Measurements from ENCODE around the gene KNCN. TPM values are rescaled to one million over a fixed set of nuclear protein-coding genes. Genes with fewer than 3 reads are reported as not detected.

The KNCN gene
- total RNA-seq, 1 donor = not detected

DNA sequence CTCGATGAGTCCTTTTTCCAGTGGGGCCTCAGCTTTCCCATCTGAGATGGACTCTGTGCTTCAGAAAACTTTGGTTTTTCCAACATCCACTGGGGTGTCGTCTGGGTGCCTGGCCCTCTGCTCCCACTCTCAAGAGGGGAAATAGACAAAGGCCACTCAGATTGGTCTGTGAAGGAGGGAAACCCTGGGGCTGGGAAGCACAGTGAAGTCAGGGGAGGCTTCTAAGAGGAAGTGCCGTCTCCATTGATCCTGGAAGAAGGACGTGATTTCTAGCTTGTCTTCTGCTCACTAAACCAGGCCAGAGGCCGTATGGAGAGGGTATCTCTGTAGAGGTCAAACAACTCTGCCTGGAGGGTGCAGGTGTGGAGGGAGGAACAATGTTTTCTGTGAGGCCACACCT lies 5.2 kb downstream of the KNCN start:
- DNase-seq (ENCODE audit: low read depth) = no peak
- H3K4me3 ChIP-seq (ENCODE audit: low read depth, low read length) = no peak overlapping the region
- TF ChIP-seq, protein P1, sequence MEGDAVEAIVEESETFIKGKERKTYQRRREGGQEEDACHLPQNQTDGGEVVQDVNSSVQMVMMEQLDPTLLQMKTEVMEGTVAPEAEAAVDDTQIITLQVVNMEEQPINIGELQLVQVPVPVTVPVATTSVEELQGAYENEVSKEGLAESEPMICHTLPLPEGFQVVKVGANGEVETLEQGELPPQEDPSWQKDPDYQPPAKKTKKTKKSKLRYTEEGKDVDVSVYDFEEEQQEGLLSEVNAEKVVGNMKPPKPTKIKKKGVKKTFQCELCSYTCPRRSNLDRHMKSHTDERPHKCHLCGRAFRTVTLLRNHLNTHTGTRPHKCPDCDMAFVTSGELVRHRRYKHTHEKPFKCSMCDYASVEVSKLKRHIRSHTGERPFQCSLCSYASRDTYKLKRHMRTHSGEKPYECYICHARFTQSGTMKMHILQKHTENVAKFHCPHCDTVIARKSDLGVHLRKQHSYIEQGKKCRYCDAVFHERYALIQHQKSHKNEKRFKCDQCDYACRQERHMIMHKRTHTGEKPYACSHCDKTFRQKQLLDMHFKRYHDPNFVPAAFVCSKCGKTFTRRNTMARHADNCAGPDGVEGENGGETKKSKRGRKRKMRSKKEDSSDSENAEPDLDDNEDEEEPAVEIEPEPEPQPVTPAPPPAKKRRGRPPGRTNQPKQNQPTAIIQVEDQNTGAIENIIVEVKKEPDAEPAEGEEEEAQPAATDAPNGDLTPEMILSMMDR (IDR thresholded peaks at IDR 0.05; ENCODE audit: insufficient read depth, low read length) = no peak

DNA sequence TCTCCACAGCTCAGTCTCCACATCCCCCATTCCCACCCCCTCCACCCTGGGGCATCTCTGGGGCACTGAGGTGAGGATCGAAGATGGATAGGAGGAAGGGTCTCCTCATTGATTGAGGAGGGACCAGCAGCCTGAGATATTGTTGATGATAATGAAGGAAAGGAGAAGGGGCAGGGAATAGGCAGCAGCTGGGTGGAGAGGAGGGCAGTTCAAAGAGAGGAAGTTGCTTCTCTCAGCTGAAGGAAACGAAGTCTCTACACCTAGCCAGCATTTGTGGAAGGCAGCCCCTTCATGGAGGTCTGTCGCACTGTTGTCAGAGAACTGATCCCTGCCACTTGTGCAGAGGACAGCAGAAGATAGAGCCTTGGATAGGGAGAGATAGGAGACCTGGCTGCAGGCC lies 5.7 kb downstream of the KNCN start:
- no peak for DNase-seq (ENCODE audit: low read depth)
- TF ChIP-seq, protein P1 (IDR thresholded peaks at IDR 0.05; ENCODE audit: insufficient read depth, low read length) = no peak
- H3K4me3 ChIP-seq (ENCODE audit: low read depth, low read length) = no peak overlapping the region

DNA sequence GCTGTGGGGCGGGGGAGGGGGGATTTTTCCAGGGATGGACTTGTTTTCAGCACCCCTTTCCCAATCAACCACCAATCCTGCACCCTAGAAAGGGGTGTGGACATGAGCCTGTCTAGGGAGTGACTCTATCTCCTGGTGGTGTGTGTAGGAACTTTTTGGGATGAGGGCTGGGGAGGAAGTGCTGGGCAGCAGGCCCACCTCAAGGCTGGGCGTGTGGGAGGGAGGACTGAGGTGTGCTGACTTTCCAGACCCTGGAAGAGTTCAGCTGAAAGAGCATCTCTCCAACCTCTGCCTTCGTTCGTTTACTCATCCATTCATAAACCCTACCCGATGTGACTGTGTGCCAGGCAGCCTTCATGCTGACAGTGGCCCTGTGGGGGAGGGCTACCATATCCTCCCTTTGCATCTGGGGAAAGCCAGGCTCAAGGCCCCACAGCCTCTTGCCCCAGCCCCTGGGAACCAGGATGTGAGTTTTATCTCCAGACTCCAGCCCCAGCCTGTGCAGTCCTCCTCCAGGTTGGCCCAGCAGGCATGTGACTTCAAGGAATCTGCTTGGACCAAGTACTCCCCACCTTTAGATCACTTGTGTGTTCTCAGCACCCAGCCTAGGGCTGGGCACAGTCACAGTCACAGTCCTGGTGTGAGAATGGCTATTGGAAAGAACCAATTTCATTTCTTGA lies 6.7 kb downstream of the KNCN start:
- no peak overlapping the region for H3K4me3 ChIP-seq (ENCODE audit: low read depth, low read length)
- TF ChIP-seq, protein P1 (IDR thresholded peaks at IDR 0.05; ENCODE audit: insufficient read depth, low read length) = peak; percentile 24
- no peak for DNase-seq (ENCODE audit: low read depth)

DNA sequence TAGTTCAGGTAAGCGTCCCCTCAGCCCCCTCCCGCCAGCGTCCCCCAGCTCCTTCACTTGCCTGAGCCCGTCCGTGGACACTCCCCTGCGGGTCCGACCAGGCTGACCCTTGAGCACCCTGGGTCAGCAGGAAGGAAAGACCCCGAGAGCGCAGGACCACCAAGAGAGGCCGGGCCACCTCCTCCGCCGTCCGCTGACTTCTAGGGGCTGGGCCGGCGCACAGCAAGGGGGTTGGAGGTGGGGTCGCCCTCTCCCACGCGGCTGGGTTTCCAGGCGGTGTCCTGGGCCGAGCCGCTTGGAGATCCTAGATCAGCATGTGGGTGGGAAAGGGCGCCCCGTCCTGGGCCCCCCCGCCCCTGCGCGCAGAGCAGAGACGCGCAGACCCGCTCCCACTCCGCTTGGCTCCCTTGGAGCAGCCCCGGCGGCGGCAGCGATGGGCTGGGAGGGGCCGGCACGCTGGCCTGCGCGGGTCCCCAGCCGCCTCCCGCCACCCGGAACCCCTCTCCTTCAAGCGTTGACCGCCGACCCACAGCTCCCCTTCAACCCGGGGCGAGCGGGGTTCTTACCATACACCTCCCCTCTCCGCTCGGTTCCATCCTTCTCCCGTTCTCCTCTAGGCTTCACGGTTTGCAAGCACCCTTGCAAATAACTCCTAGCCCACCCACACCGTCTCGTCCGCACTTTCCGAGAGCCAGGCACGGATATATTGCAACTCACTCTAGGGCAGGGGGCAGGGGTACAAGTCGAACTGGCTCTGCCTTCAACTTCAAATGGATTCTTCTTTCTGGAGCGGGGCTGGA lies 7.5 kb downstream of the KNCN start:
- TF ChIP-seq, protein P1 (IDR thresholded peaks at IDR 0.05; ENCODE audit: insufficient read depth, low read length) = no peak

DNA sequence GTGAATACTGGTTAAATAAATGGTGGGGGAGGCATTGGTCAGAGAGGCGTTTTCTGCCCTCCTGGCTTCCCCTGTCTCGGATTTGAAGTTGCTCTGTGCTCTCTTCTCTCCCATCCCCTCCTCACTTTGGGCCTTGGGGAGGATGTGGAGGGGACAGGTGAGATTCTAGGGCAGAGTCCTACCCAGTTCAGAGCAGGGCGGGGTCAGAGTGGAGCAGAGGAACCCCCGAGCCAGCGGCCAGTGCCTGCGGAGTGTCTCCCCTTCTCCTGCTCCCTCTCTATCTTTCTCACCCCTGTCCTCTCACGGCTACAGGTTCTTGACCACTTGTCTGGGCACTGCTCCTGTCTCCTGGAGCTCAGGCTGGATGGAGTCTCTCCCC lies 8.1 kb downstream of the KNCN start:
- no peak for DNase-seq (ENCODE audit: low read depth)
- TF ChIP-seq, protein P1 (IDR thresholded peaks at IDR 0.05; ENCODE audit: insufficient read depth, low read length) = no peak
- H3K4me3 ChIP-seq (ENCODE audit: low read depth, low read length) = no peak overlapping the region

More for the DNA sequence above, 7.5 kb downstream of the KNCN start:
- H3K4me3 ChIP-seq (ENCODE audit: low read depth, low read length) = no peak overlapping the region
- DNase-seq (ENCODE audit: low read depth) = no peak

DNA sequence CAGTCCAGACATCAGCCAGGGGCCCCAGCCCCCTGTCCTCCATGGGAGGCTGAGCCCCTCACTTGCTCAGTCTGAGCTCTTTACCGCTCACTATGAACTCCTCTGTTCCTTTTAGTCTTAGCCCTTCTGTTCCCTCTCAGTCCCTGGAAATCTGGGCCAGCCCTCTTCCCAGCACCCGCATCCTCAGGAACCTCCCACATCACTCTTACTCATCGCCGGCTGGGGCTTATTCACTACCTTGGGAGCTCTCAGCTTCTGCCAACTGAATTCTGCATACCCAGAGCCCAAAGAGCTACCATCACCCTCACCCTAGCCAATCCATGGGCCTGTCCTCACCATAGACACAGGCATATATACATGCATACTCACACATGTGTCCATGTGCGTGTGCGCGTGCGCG lies 11.5 kb downstream of the KNCN start:
- DNase-seq (ENCODE audit: low read depth) = peak; percentile 77
- no peak overlapping the region for H3K4me3 ChIP-seq (ENCODE audit: low read depth, low read length)
- TF ChIP-seq, protein P1 (IDR thresholded peaks at IDR 0.05; ENCODE audit: insufficient read depth, low read length) = no peak
